ENCODE results near the gene SH2D3A. TPM values are rescaled to one million over a fixed set of nuclear protein-coding genes. Genes with fewer than 3 reads are reported as not detected.

Gene SH2D3A
- total and polyA plus RNA-seq, 2 of the 4 experiments (the other 2 are of a cell fraction), result under 0.01 to 0.09 TPM

- intact Hi-C loops (cut with micrococcal nuclease) (no loop called here), dilution Hi-C loops (cut with HindIII; ENCODE audit: low sequenced_read_pairs, unreplicated experiment) (no loop called here), in situ Hi-C loops (cut with MboI; ENCODE audit: low sequenced_read_pairs) (no loop called here)
- no peak overlapping the region for H3K4me2 ChIP-seq (ENCODE audit: low read depth, low read length)
- ChIA-PET POLR2A (ENCODE audit: unreplicated experiment) (no interaction called here), CTCF (no interaction called here)
- H3K9me3 ChIP-seq (ENCODE audit: control insufficient read depth, insufficient read depth, low read length), result peaks cover 3% of the 10 kb centered on the region; the same call in 1 of the 2 replicates
- H4K20me1 ChIP-seq (ENCODE audit: insufficient read depth, low read length), result no peaks in the 10 kb centered on the region
- H4K8ac ChIP-seq (ENCODE audit: low read depth in 2 of 2, low read length in 2 of 2), result no peak overlapping the region
- ATAC-seq (ENCODE audit: low read depth), result no peak
- H3K27me3 ChIP-seq (ENCODE audit: control insufficient read depth, insufficient read depth, low read length), result no peaks in the 10 kb centered on the region
- no peak overlapping the region for H3K4me3 ChIP-seq (ENCODE audit: insufficient read depth, low read depth, low read length)
- no peaks in the 10 kb centered on the region for H3K79me1 ChIP-seq (ENCODE audit: low read depth in 1 of 2, low read length in 2 of 2)
- no CpG with 5 or more reads among the region's 5 CpGs for WGBS, 2 experiments (ENCODE audit: extremely low coverage in 2 of 2, insufficient read length in 1 of 2)
- BruUV-seq (replicated peaks), result no TSS peak
- no peak overlapping the region for H4K5ac ChIP-seq (ENCODE audit: low read depth, low read length)
- H3K23ac ChIP-seq (ENCODE audit: low read depth, low read length), result no peak overlapping the region
- no peak overlapping the region for H3K56ac ChIP-seq (ENCODE audit: extremely low read depth, insufficient read depth, low read length)
- H2AFZ ChIP-seq (replicated peaks; ENCODE audit: low read length, poor library complexity), result no peak overlapping the region
- no peaks in the 10 kb centered on the region for H3K36me3 ChIP-seq (ENCODE audit: control insufficient read depth, insufficient read depth, low read length)
- no peak overlapping the region for H3K9ac ChIP-seq (ENCODE audit: low read depth, low read length)
- H3K27ac ChIP-seq (ENCODE audit: insufficient read depth, low read length), result no peak overlapping the region
- no peak overlapping the region for H2BK15ac ChIP-seq (ENCODE audit: low read depth, low read length)
- no peak overlapping the region for H2BK20ac ChIP-seq (ENCODE audit: low read depth, low read length)
- H2AK9ac ChIP-seq (replicated peaks; ENCODE audit: low read depth, low read length, poor library complexity), result no peak overlapping the region
- no peak overlapping the region for H2AK5ac ChIP-seq (ENCODE audit: low read depth, low read length)
- H3K4ac ChIP-seq (ENCODE audit: low read depth, low read length), result no peak overlapping the region
- no peak overlapping the region for H4K91ac ChIP-seq (ENCODE audit: insufficient read depth, low read depth, low read length)
- H3K4me1 ChIP-seq (ENCODE audit: control insufficient read depth, insufficient read depth, low read length), result no peaks in the 10 kb centered on the region
- TF ChIP-seq CTCF (conservative IDR thresholded peaks at IDR 0.05; ENCODE audit: low read depth, low read length), result no peak
- TF ChIP-seq MAFK (IDR thresholded peaks at IDR 0.05; ENCODE audit: low read depth, low read length), result no peak
- no peak for TF ChIP-seq MXI1 (IDR thresholded peaks at IDR 0.05; ENCODE audit: borderline replicate concordance, low read depth, low read length)
- no peak for TF ChIP-seq CHD1 (IDR thresholded peaks at IDR 0.05; ENCODE audit: low read depth, low read length)
- no peak for TF ChIP-seq RCOR1 (IDR thresholded peaks at IDR 0.05; ENCODE audit: insufficient replicate concordance, low read length)
- no peak for TF ChIP-seq RAD21 (IDR thresholded peaks at IDR 0.05; ENCODE audit: low read length)
- TF ChIP-seq BHLHE40 (IDR thresholded peaks at IDR 0.05; ENCODE audit: low read depth, low read length), result no peak
- TF ChIP-seq POLR2A (IDR thresholded peaks at IDR 0.05; ENCODE audit: low read depth, low read length), result no peak
- no peak overlapping the region for H2BK5ac ChIP-seq (ENCODE audit: low read depth, low read length, poor library complexity, severe bottlenecking)
- H3K18ac ChIP-seq (ENCODE audit: low read depth, low read length), result no peak overlapping the region
- no peak for DNase-seq
- no peak overlapping the region for H2BK120ac ChIP-seq (ENCODE audit: low read depth, low read length)
- no peak overlapping the region for H3K14ac ChIP-seq (replicated peaks; ENCODE audit: low read depth, low read length)
- H3K9me1 ChIP-seq (ENCODE audit: insufficient read depth, low read length), result no peaks in the 10 kb centered on the region
Observed at GRCh38 chr19:6807291-6807690, 40.1 kb upstream of the SH2D3A start.

Data from IMR-90 (cell line).